SK-N-SH (cell line): ENCODE measurements around the gene ESRRA. TPM values are rescaled to one million over a fixed set of nuclear protein-coding genes. Genes with fewer than 3 reads are reported as not detected.

Experiments used
- CTCF ChIA-PET: fragments of 300-600, 350-600 bp; formaldehyde crosslinking; extraction: SDS; loops from one replicate; lab custom pipeline; 2021; lab: Yijun Ruan, JAX
- POLR2A ChIA-PET: fragments of 350-600 bp; sonication (Branson Sonifier 250); formaldehyde crosslinking; extraction: SDS; loops from one replicate; lab custom pipeline; 2020; ENCODE audit warnings: antibody characterized with exemption, inconsistent platforms; lab: Yijun Ruan, JAX
- DNase-seq: peaks from one replicate; pipeline ENCODE4 v3.0.0; 2012
- H2AFZ ChIP-seq: fragments of 200-600 bp; sonication (generic); 2 replicates; pipeline ENCODE4 v1.8.1; 2016; ENCODE audit warnings: antibody characterized with exemption, mild to moderate bottlenecking, low read depth
- H3F3A ChIP-seq: fragments of 200-600 bp; sonication (generic); replicated peaks from 2 replicates; pipeline ENCODE3; 2016; ENCODE audit warnings: antibody characterized with exemption, mild to moderate bottlenecking; ENCODE audit not compliant: insufficient read depth
- H3K27ac ChIP-seq, 2 experiments: fragments of 200-500 bp in 1 of 2; fragments of 200-600 bp in 1 of 2; sonication (Bioruptor generic) in 1 of 2; sonication (generic), shearing (Covaris generic) in 1 of 2; 2 replicates each; pipeline versions ENCODE4 v1.5.1 to v1.6.1; 2014 to 2016; ENCODE audit warnings: low read depth in 2 of 2, inconsistent platforms in 1 of 2, low read length in 1 of 2, mild to moderate bottlenecking in 1 of 2, mixed read lengths in 1 of 2
- H3K27me3 ChIP-seq: fragments of 200-600 bp; sonication (generic), shearing (Covaris generic); 2 replicates; pipeline ENCODE4 v1.6.1; 2016; ENCODE audit warnings: mixed run types; ENCODE audit not compliant: insufficient read depth
- H3K36me3 ChIP-seq, 2 experiments: fragments of 200-500 bp in 1 of 2; fragments of 200-600 bp in 1 of 2; sonication (Bioruptor generic) in 1 of 2; sonication (generic) in 1 of 2; replicated peaks in 1 of 2; 2 replicates each; pipeline versions ENCODE3 to v1.5.1; 2014 to 2016; ENCODE audit warnings: low read length in 1 of 2, mild to moderate bottlenecking in 1 of 2; ENCODE audit not compliant: insufficient read depth in 2 of 2, control insufficient read depth in 1 of 2
- H3K4me1 ChIP-seq, 2 experiments: fragments of 200-500 bp in 1 of 2; fragments of 200-600 bp in 1 of 2; sonication (Bioruptor generic) in 1 of 2; sonication (generic), shearing (Covaris generic) in 1 of 2; 2 replicates each; pipeline versions ENCODE4 v1.5.1 to v1.6.1; 2014 to 2016; ENCODE audit warnings: low read depth in 1 of 2, low read length in 1 of 2, mixed run types in 1 of 2; ENCODE audit not compliant: insufficient read depth in 2 of 2, control insufficient read depth in 1 of 2
- H3K4me2 ChIP-seq: fragments of 200-600 bp; sonication (generic), shearing (Covaris generic); 2 replicates; pipeline ENCODE4 v1.6.1; 2017; ENCODE audit warnings: mixed run types
- H3K4me3 ChIP-seq, 2 experiments: fragments of 200-500 bp in 1 of 2; fragments of 200-600 bp in 1 of 2; sonication (Bioruptor generic) in 1 of 2; sonication (generic), shearing (Covaris generic) in 1 of 2; 2 replicates each; pipeline versions ENCODE4 v1.5.1 to v1.8.1; 2014 to 2016; ENCODE audit warnings: low read depth in 2 of 2, inconsistent platforms in 1 of 2, low read length in 1 of 2, mild to moderate bottlenecking in 1 of 2, mixed read lengths in 1 of 2, moderate library complexity in 1 of 2
- H3K79me2 ChIP-seq: fragments of 200-600 bp; sonication (generic); 2 replicates; pipeline ENCODE4 v1.8.1; 2017; ENCODE audit warnings: mild to moderate bottlenecking; ENCODE audit not compliant: insufficient read depth
- H3K9ac ChIP-seq: fragments of 200-600 bp; sonication (generic); 2 replicates; pipeline ENCODE4 v1.6.1; 2017; ENCODE audit warnings: mixed run types
- H3K9me2 ChIP-seq: fragments of 200-600 bp; sonication (generic); 2 replicates; pipeline ENCODE4 v1.6.1; 2017; ENCODE audit warnings: mixed run types
- H3K9me3 ChIP-seq: fragments of 200-600 bp; sonication (generic); 2 replicates; pipeline ENCODE4 v1.6.1; 2017; ENCODE audit warnings: mixed run types, mild to moderate bottlenecking, moderate library complexity
- H4K20me1 ChIP-seq: fragments of 200-600 bp; sonication (generic); 2 replicates; pipeline ENCODE4 v1.6.1; 2017; ENCODE audit warnings: mild to moderate bottlenecking, mixed run types; ENCODE audit not compliant: insufficient read depth
- EZH2phosphoT487 ChIP-seq: fragments of 200-600 bp; sonication (generic); IDR thresholded peaks from 2 replicates; pipeline ENCODE4 v1.6.1; 2017; ENCODE audit warnings: low read depth, mixed run types, mild to moderate bottlenecking, antibody characterized with exemption, moderate library complexity, borderline replicate concordance
- FOXJ3 ChIP-seq: sonication (generic); formaldehyde crosslinking; IDR thresholded peaks from 2 replicates; pipeline ENCODE4 v1.5.1; 2020; ENCODE audit warnings: mild to moderate bottlenecking, missing genetic modification reagents
- GATA2 ChIP-seq: sonication (generic); formaldehyde crosslinking; IDR thresholded peaks from 2 replicates; pipeline ENCODE4 v1.5.0; 2020; ENCODE audit warnings: mild to moderate bottlenecking, missing genetic modification reagents
- POLR2AphosphoS5 ChIP-seq: IDR thresholded peaks from 2 replicates; pipeline ENCODE4 v1.6.1; 2012; ENCODE audit warnings: low read depth, low read length
- SIN3A ChIP-seq: IDR thresholded peaks from 2 replicates; pipeline ENCODE4 v1.6.1; 2012; ENCODE audit warnings: low read depth, mild to moderate bottlenecking, low read length, moderate library complexity, borderline replicate concordance
- TEAD4 ChIP-seq: IDR thresholded peaks from 2 replicates; pipeline ENCODE4 v1.4.0; 2012; ENCODE audit warnings: mild to moderate bottlenecking, borderline replicate concordance; ENCODE audit not compliant: insufficient read depth
- WGBS: methylation state at CpG from one replicate; pipeline ENCODE4 v1.1.6; 2017; ENCODE audit warnings: low lambda C conversion rate; 5-methylcytosine and 5-hydroxymethylcytosine counted together
- polyA plus RNA-seq, 3 experiments: library from polyadenylated mRNA; depleted of rRNA; stranded (reverse); fragments of >200 nt; gene quantifications; 2 replicates each; pipeline ENCODE4 v1.2.3, GENCODE V29; 2012
- TF ChIP-seq, protein P1 (sequence below): fragments of 200-600 bp; sonication (generic); IDR thresholded peaks from 2 replicates; pipeline ENCODE4 v1.6.1; 2017; ENCODE audit warnings: antibody characterized with exemption, mild to moderate bottlenecking, moderate library complexity
- TF ChIP-seq, protein P2 (sequence below): IDR thresholded peaks from 2 replicates; pipeline ENCODE4 v1.4.0; 2012; ENCODE audit warnings: low read depth

Gene ESRRA
- polyA plus RNA-seq, 1 of the 3 experiments (the other 2 are of a cell fraction) = 27.8 TPM

GRCh38 chr11:64313491-64314145 lies 8.3 kb downstream of the ESRRA start:
- H2AFZ ChIP-seq = no peak overlapping the region
- H3K4me2 ChIP-seq = no peak overlapping the region
- CTCF ChIA-PET = interaction anchor here (0.7 to 1.9 kb wide), 5 partner anchors 9 to 799 kb away, joined by 3 to 8 read pairs (median 3); partner anchors contain the start of genes CATSPERZ and ESRRA
- peaks cover 0 to 7% of the 10 kb centered on the region in 2 experiments; a peak in 2 of 4 replicates for H3K4me1 ChIP-seq
- POLR2A ChIA-PET = no interaction called here
- H3K9ac ChIP-seq = no peak overlapping the region
- H3K27ac ChIP-seq = no peak overlapping the region
- H3F3A ChIP-seq = peaks cover 6% of the 10 kb centered on the region
- peaks cover 0 to 20% of the 10 kb centered on the region in 2 experiments for H3K36me3 ChIP-seq
- WGBS = 85% methylated on average over 17 of the region's 18 CpGs
- no peak for DNase-seq
- no peak for TF ChIP-seq POLR2AphosphoS5
- TF ChIP-seq FOXJ3 (CRISPR knock-in tag) = no peak
- TF ChIP-seq, all 33 proteins: peak for 0
- Histone ChIP-seq H3K4me3 (no peak overlapping the region), H4K20me1 (no peaks in the 10 kb centered on the region), H3K27me3 (no peaks in the 10 kb centered on the region), H3K9me3 (no peaks in the 10 kb centered on the region), H3K79me2 (peaks cover 31% of the 10 kb centered on the region), H3K9me2 (no peaks in the 10 kb centered on the region)

- POLR2A ChIA-PET = no interaction called here
- H2AFZ ChIP-seq = no peak overlapping the region
- 84% methylated on average over 14 of the region's 19 CpGs for WGBS
- H3K4me2 ChIP-seq = no peak overlapping the region
- H4K20me1 ChIP-seq = no peaks in the 10 kb centered on the region
- H3F3A ChIP-seq = peaks cover 6% of the 10 kb centered on the region
- H3K4me3 ChIP-seq = no peak overlapping the region
- CTCF ChIA-PET = interaction anchor here (0.7 to 1.9 kb wide), 4 partner anchors 9 to 135 kb away, joined by 3 to 8 read pairs (median 5); partner anchors contain the start of genes CATSPERZ and ESRRA
- peak; percentile 54 for DNase-seq
- no peak overlapping the region for H3K27ac ChIP-seq
- no peaks in the 10 kb centered on the region for H3K27me3 ChIP-seq
- TF ChIP-seq EZH2phosphoT487 = no peak
- TF ChIP-seq, protein P1, sequence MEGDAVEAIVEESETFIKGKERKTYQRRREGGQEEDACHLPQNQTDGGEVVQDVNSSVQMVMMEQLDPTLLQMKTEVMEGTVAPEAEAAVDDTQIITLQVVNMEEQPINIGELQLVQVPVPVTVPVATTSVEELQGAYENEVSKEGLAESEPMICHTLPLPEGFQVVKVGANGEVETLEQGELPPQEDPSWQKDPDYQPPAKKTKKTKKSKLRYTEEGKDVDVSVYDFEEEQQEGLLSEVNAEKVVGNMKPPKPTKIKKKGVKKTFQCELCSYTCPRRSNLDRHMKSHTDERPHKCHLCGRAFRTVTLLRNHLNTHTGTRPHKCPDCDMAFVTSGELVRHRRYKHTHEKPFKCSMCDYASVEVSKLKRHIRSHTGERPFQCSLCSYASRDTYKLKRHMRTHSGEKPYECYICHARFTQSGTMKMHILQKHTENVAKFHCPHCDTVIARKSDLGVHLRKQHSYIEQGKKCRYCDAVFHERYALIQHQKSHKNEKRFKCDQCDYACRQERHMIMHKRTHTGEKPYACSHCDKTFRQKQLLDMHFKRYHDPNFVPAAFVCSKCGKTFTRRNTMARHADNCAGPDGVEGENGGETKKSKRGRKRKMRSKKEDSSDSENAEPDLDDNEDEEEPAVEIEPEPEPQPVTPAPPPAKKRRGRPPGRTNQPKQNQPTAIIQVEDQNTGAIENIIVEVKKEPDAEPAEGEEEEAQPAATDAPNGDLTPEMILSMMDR = peak; percentile 32; the same call in 1 of the 2 replicates
- TF ChIP-seq, protein P2, sequence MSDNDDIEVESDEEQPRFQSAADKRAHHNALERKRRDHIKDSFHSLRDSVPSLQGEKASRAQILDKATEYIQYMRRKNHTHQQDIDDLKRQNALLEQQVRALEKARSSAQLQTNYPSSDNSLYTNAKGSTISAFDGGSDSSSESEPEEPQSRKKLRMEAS = no peak
- TF ChIP-seq TEAD4 = no peak
- no peak for TF ChIP-seq GATA2 (CRISPR knock-in tag)
- TF ChIP-seq SIN3A = no peak
- no peaks in the 10 kb centered on the region for H3K9me2 ChIP-seq
- no peaks in the 10 kb centered on the region for H3K9me3 ChIP-seq
- peaks cover 34% of the 10 kb centered on the region for H3K79me2 ChIP-seq
- H3K36me3 ChIP-seq = peaks cover 0 to 20% of the 10 kb centered on the region in 2 experiments
- H3K4me1 ChIP-seq = peaks cover 0 to 12% of the 10 kb centered on the region in 2 experiments; a peak in 2 of 4 replicates
- H3K9ac ChIP-seq = no peak overlapping the region
Measured at GRCh38 chr11:64314146-64314804, 9.0 kb downstream of the ESRRA start.
